Thyroid gland (tissue), 4 donors: ENCODE results near the gene HTR3D.

Experiments
- POLR2A ChIP-seq, 2 donors: fragments of 450-650 bp; IDR thresholded peaks; one replicate each; pipeline ENCODE4 v1.6.1; 2017; ENCODE audit warnings: antibody characterized with exemption in 2 of 2, mild to moderate bottlenecking in 2 of 2, moderate library complexity in 1 of 2
- TF ChIP-seq, protein P1 (sequence below), 6 experiments: fragments of 200-600 bp in 3 of 6; fragments of 450-650 bp in 3 of 6; sonication (generic) in 3 of 6; IDR thresholded peaks; one replicate each; pipeline ENCODE4 v1.5.1; 2016 to 2019; ENCODE audit warnings: antibody characterized with exemption in 6 of 6, mild to moderate bottlenecking in 2 of 6, inconsistent platforms in 1 of 6, moderate library complexity in 1 of 6

DNA sequence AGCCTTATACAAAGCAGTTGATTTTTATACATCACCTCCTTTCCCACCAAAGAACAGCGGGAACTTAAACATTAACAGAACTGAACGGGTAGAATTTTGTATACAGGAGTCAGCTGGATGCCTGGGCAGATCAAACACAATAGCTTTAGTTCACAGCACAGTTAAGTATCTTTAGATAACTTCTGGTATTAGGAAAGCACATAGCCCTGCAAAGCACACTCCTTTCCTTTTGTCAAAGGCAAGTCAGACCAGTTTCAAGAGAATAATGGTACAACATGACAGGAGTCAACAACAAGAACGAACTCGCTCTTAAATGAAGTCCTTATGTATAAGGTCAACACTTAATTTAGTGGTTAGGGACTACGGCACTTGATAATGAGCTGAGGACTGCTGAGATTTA lies 40.1 kb upstream of the HTR3D start:
- TF ChIP-seq POLR2A (IDR thresholded peaks at IDR 0.05) = no peak
- TF ChIP-seq, protein P1, sequence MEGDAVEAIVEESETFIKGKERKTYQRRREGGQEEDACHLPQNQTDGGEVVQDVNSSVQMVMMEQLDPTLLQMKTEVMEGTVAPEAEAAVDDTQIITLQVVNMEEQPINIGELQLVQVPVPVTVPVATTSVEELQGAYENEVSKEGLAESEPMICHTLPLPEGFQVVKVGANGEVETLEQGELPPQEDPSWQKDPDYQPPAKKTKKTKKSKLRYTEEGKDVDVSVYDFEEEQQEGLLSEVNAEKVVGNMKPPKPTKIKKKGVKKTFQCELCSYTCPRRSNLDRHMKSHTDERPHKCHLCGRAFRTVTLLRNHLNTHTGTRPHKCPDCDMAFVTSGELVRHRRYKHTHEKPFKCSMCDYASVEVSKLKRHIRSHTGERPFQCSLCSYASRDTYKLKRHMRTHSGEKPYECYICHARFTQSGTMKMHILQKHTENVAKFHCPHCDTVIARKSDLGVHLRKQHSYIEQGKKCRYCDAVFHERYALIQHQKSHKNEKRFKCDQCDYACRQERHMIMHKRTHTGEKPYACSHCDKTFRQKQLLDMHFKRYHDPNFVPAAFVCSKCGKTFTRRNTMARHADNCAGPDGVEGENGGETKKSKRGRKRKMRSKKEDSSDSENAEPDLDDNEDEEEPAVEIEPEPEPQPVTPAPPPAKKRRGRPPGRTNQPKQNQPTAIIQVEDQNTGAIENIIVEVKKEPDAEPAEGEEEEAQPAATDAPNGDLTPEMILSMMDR (IDR thresholded peaks at IDR 0.05) = no peak
